ENCODE data around the gene LRRC45.

DNA sequence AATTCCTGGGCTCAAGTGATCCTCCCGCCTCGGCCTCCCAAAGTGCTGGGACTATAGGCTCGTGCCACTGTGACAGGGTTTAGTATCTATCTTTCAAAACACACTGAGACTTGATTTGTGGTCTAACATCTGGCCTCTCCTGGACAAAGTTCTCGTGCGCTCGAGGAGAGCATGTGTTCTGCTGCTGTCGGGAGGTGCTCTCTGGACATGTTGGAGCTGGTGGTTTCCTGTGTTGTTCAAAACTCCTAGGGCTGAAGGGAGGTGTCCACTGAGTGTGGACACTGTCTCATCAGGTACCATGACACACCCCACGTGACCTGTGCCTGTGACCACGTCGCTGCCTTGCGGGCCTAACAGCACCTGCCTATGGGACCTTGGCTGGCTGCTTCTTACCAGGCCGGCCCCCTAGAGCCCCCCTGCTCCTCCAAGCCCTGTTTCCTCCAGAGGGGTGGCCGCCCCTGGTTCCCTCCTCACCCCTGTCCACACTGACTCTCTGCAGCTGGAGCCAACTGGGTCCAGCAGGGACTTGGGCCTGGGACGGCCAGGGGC lies 22.9 kb downstream of the LRRC45 start:
- TF ChIP-seq POLR2A (IDR thresholded peaks at IDR 0.05; ENCODE audit: low read length) (no peak), GATA1 (IDR thresholded peaks at IDR 0.05; ENCODE audit: low read depth, low read length) (no peak)
